Mesodermal cell (in vitro differentiated cells): ENCODE measurements around the gene POLR2F.

Source experiments
- H3K27ac ChIP-seq: 2 replicates; pipeline ENCODE4 v1.7.0; 2013; ENCODE audit warnings: mild to moderate bottlenecking, low read depth, low read length, moderate library complexity; ENCODE audit not compliant: severe bottlenecking
- H3K36me3 ChIP-seq: 2 replicates; pipeline ENCODE4 v1.7.1; 2013; ENCODE audit warnings: mild to moderate bottlenecking, low read length, moderate library complexity; ENCODE audit not compliant: control insufficient read depth, insufficient read depth
- H3K4me1 ChIP-seq: one replicate; pipeline ENCODE4 v1.7.1; 2013; ENCODE audit warnings: mild to moderate bottlenecking, low read length; ENCODE audit not compliant: insufficient read depth, control insufficient read depth, poor library complexity, severe bottlenecking
- H3K4me3 ChIP-seq: 2 replicates; pipeline ENCODE4 v1.7.0; 2013; ENCODE audit warnings: low read length, control low read depth, mild to moderate bottlenecking; ENCODE audit not compliant: insufficient read depth, poor library complexity, severe bottlenecking; ENCODE audit errors: extremely low read depth
- H3K9me3 ChIP-seq: 2 replicates; pipeline ENCODE4 v1.7.1; 2013; ENCODE audit warnings: mild to moderate bottlenecking, low read length, moderate library complexity; ENCODE audit not compliant: control insufficient read depth
- WGBS, 2 experiments: methylation state at CpG; one replicate each; pipeline ENCODE4 v1.1.5; 2013; ENCODE audit warnings: missing lambda C conversion rate in 2 of 2; ENCODE audit not compliant: insufficient coverage in 2 of 2; 5-methylcytosine and 5-hydroxymethylcytosine counted together

Gene POLR2F

GRCh38 chr22:37994049-37994448 is 40.5 kb downstream of the POLR2F start:
- Histone ChIP-seq H3K4me3 (no peak overlapping the region), H3K27ac (no peak overlapping the region), H3K9me3 (no peaks in the 10 kb centered on the region), H3K36me3 (no peaks in the 10 kb centered on the region), H3K4me1 (peaks cover 5% of the 10 kb centered on the region)
- WGBS, 2 experiments = 90 to 92% methylated on average over 3 to 6 of the region's 6 CpGs

GRCh38 chr22:37994982-37995381 is 41.5 kb downstream of the POLR2F start:
- WGBS, 2 experiments = 88 to 94% methylated on average over 6 of the region's 6 CpGs
- no peaks in the 10 kb centered on the region for H3K36me3 ChIP-seq
- H3K4me1 ChIP-seq = peaks cover 12% of the 10 kb centered on the region
- no peaks in the 10 kb centered on the region for H3K9me3 ChIP-seq
- no peak overlapping the region for H3K27ac ChIP-seq
- no peak overlapping the region for H3K4me3 ChIP-seq

- Histone ChIP-seq H3K4me1 (peaks cover 12% of the 10 kb centered on the region), H3K4me3 (no peak overlapping the region), H3K27ac (no peak overlapping the region), H3K9me3 (no peaks in the 10 kb centered on the region), H3K36me3 (no peaks in the 10 kb centered on the region)
- WGBS, 2 experiments = 88 to 89% methylated on average over 2 to 3 of the region's 4 CpGs
These were observed 42.0 kb downstream of the POLR2F start for GRCh38 chr22:37995460-37995859.

GRCh38 chr22:37996079-37996478 is 42.6 kb downstream of the POLR2F start:
- H3K4me1 ChIP-seq = peaks cover 12% of the 10 kb centered on the region
- H3K4me3 ChIP-seq = no peak overlapping the region
- WGBS, 2 experiments = no CpG with 5 or more reads among the region's 4 CpGs
- no peaks in the 10 kb centered on the region for H3K36me3 ChIP-seq
- no peaks in the 10 kb centered on the region for H3K9me3 ChIP-seq
- H3K27ac ChIP-seq = no peak overlapping the region

GRCh38 chr22:37996515-37997246 is 43.2 kb downstream of the POLR2F start:
- Histone ChIP-seq H3K36me3 (no peaks in the 10 kb centered on the region), H3K27ac (no peak overlapping the region), H3K4me3 (no peak overlapping the region), H3K9me3 (no peaks in the 10 kb centered on the region), H3K4me1 (peaks cover 12% of the 10 kb centered on the region)
- 88 to 100% methylated on average over 3 to 4 of the region's 8 CpGs for WGBS, 2 experiments

- Histone ChIP-seq H3K27ac (peak overlapping the region; percentile 10), H3K4me3 (no peak overlapping the region), H3K4me1 (peaks cover 12% of the 10 kb centered on the region), H3K9me3 (no peaks in the 10 kb centered on the region), H3K36me3 (no peaks in the 10 kb centered on the region)
- 66 to 68% methylated on average over 4 to 5 of the region's 7 CpGs for WGBS, 2 experiments
These were observed 45.0 kb downstream of the POLR2F start for GRCh38 chr22:37998543-37998942.

- 95 to 98% methylated on average over 6 to 8 of the region's 10 CpGs for WGBS, 2 experiments
- Histone ChIP-seq H3K4me1 (peaks cover 12% of the 10 kb centered on the region), H3K9me3 (no peaks in the 10 kb centered on the region), H3K36me3 (no peaks in the 10 kb centered on the region), H3K4me3 (no peak overlapping the region), H3K27ac (no peak overlapping the region)
These were observed 45.7 kb downstream of the POLR2F start for GRCh38 chr22:37999236-37999635.

- no peak overlapping the region for H3K27ac ChIP-seq
- H3K4me1 ChIP-seq = peaks cover 12% of the 10 kb centered on the region
- no peaks in the 10 kb centered on the region for H3K9me3 ChIP-seq
These were observed 46.3 kb downstream of the POLR2F start for GRCh38 chr22:37999640-38000272.

GRCh38 chr22:38005943-38006342 is 52.4 kb downstream of the POLR2F start:
- Histone ChIP-seq H3K4me1 (no peaks in the 10 kb centered on the region), H3K27ac (no peak overlapping the region), H3K4me3 (no peak overlapping the region), H3K9me3 (no peaks in the 10 kb centered on the region), H3K36me3 (no peaks in the 10 kb centered on the region)
- WGBS, 2 experiments = 78 to 90% methylated on average over 5 to 6 of the region's 6 CpGs

More at GRCh38 chr22:37999640-38000272, 46.3 kb downstream of the POLR2F start:
- WGBS, 2 experiments = 76 to 80% methylated on average over 14 of the region's 16 CpGs
- H3K36me3 ChIP-seq = no peaks in the 10 kb centered on the region
- H3K4me3 ChIP-seq = no peak overlapping the region

GRCh38 chr22:38006906-38007305 is 53.4 kb downstream of the POLR2F start:
- 93 to 94% methylated on average over 2 of the region's 3 CpGs for WGBS, 2 experiments
- Histone ChIP-seq H3K4me3 (no peak overlapping the region), H3K27ac (no peak overlapping the region), H3K9me3 (no peaks in the 10 kb centered on the region), H3K36me3 (no peaks in the 10 kb centered on the region), H3K4me1 (no peaks in the 10 kb centered on the region)

- Histone ChIP-seq H3K36me3 (no peaks in the 10 kb centered on the region), H3K27ac (no peak overlapping the region), H3K4me1 (no peaks in the 10 kb centered on the region), H3K9me3 (no peaks in the 10 kb centered on the region), H3K4me3 (no peak overlapping the region)
- WGBS, 2 experiments = 86 to 89% methylated on average over 13 of the region's 13 CpGs
These were observed 53.9 kb downstream of the POLR2F start for GRCh38 chr22:38007330-38007902.
